ENCODE measurements around the gene ITPKC. TPM values are rescaled to one million over a fixed set of nuclear protein-coding genes. Genes with fewer than 3 reads are reported as not detected.
"Not testable (repeated sequence)": the region's sequence is repeated elsewhere in the genome, so short reads cannot be mapped to it uniquely, and the experiment has no call there.

The ITPKC gene
- total RNA-seq, 3 donors from 2014 or later, result 6.9 to 8.2 (median 8.2) TPM

GRCh38 chr19:40750058-40750873, 33.4 kb downstream of the ITPKC start, which contains the start of gene ACTMAP:
Gene ACTMAP, minus strand, starts transcription at chr19:40750477. Its CDS starts 674 bp downstream, at chr19:40749803.
- Mint-ChIP-seq H3K36me3 (ENCODE audit: insufficient read depth) (peaks cover 21% of the 10 kb centered on the region), H3K27me3 (ENCODE audit: low read depth) (no peaks in the 10 kb centered on the region), H3K4me3 (peak within 1 kb of the TSS; percentile 99), H3K4me1 (ENCODE audit: low read depth) (peaks cover 31% of the 10 kb centered on the region), H3K9me3 (no peaks in the 10 kb centered on the region)
- ATAC-seq (peak; percentile 87 to 88), DNase-seq (peak; percentile 99)

- Mint-ChIP-seq H3K36me3 (ENCODE audit: insufficient read depth) (peaks cover 26% of the 10 kb centered on the region), H3K4me1 (ENCODE audit: low read depth) (peaks cover 38% of the 10 kb centered on the region)
Measured at GRCh38 chr19:40750874-40751537, 34.1 kb downstream of the ITPKC start, which contains the start of gene SNRPA. Gene SNRPA, plus strand, starts transcription at chr19:40751203. Its CDS starts 206 bp downstream, at chr19:40751409.

GRCh38 chr19:40752257-40752781, 35.4 kb downstream of the ITPKC start:
- DNase-seq (no peak), ATAC-seq (no peak)
- Mint-ChIP-seq H3K27me3 (ENCODE audit: low read depth) (no peaks in the 10 kb centered on the region), H3K4me3 (peak overlapping the region; percentile 99), H3K4me1 (ENCODE audit: low read depth) (peaks cover 49% of the 10 kb centered on the region), H3K36me3 (ENCODE audit: insufficient read depth) (peaks cover 34% of the 10 kb centered on the region), H3K9me3 (no peaks in the 10 kb centered on the region)

More at GRCh38 chr19:40750874-40751537, 34.1 kb downstream of the ITPKC start, which contains the start of gene SNRPA:
- no peaks in the 10 kb centered on the region for H3K27me3 Mint-ChIP-seq (ENCODE audit: low read depth)
- no peaks in the 10 kb centered on the region for H3K9me3 Mint-ChIP-seq
- DNase-seq, result peak; percentile 94
- peak; percentile 75 for ATAC-seq
- H3K4me3 Mint-ChIP-seq, result peak within 1 kb of the TSS; percentile 99

GRCh38 chr19:40754611-40755247, 37.8 kb downstream of the ITPKC start:
- peak; percentile 32 for DNase-seq
- peak; percentile 1 for ATAC-seq
- H3K4me3 Mint-ChIP-seq, result peak overlapping the region; percentile 80
- peaks cover 45% of the 10 kb centered on the region for H3K36me3 Mint-ChIP-seq (ENCODE audit: insufficient read depth)
- no peaks in the 10 kb centered on the region for H3K27me3 Mint-ChIP-seq (ENCODE audit: low read depth)
- H3K4me1 Mint-ChIP-seq (ENCODE audit: low read depth), result peaks cover 48% of the 10 kb centered on the region
- no peaks in the 10 kb centered on the region for H3K9me3 Mint-ChIP-seq

GRCh38 chr19:40755248-40755624, 38.3 kb downstream of the ITPKC start:
- DNase-seq, result no peak
- Mint-ChIP-seq H3K27me3 (ENCODE audit: low read depth) (no peaks in the 10 kb centered on the region), H3K36me3 (ENCODE audit: insufficient read depth) (peaks cover 49% of the 10 kb centered on the region), H3K9me3 (no peaks in the 10 kb centered on the region), H3K4me1 (ENCODE audit: low read depth) (peaks cover 42% of the 10 kb centered on the region), H3K4me3 (peak overlapping the region; percentile 66)
- ATAC-seq, result no peak

GRCh38 chr19:40755791-40756190, 38.9 kb downstream of the ITPKC start:
- peak overlapping the region; percentile 66 for H3K4me3 Mint-ChIP-seq
- no peaks in the 10 kb centered on the region for H3K9me3 Mint-ChIP-seq
- ATAC-seq (no peak), DNase-seq (no peak)
- H3K36me3 Mint-ChIP-seq (ENCODE audit: insufficient read depth), result peaks cover 55% of the 10 kb centered on the region
- peaks cover 46% of the 10 kb centered on the region for H3K4me1 Mint-ChIP-seq (ENCODE audit: low read depth)
- H3K27me3 Mint-ChIP-seq (ENCODE audit: low read depth), result no peaks in the 10 kb centered on the region

GRCh38 chr19:40756502-40757110, 39.7 kb downstream of the ITPKC start:
- Mint-ChIP-seq H3K9me3 (no peaks in the 10 kb centered on the region), H3K4me3 (peak overlapping the region; percentile 3), H3K27me3 (ENCODE audit: low read depth) (no peaks in the 10 kb centered on the region), H3K36me3 (ENCODE audit: insufficient read depth) (peaks cover 54% of the 10 kb centered on the region), H3K4me1 (ENCODE audit: low read depth) (peaks cover 49% of the 10 kb centered on the region)
- peak; percentile 36 to 49 for ATAC-seq
- DNase-seq, result no peak

GRCh38 chr19:40758491-40758890, 41.6 kb downstream of the ITPKC start:
- peaks cover 57% of the 10 kb centered on the region for H3K36me3 Mint-ChIP-seq (ENCODE audit: insufficient read depth)
- peaks cover 55% of the 10 kb centered on the region for H3K4me1 Mint-ChIP-seq (ENCODE audit: low read depth)
- no peaks in the 10 kb centered on the region for H3K9me3 Mint-ChIP-seq
- H3K4me3 Mint-ChIP-seq, result no peak overlapping the region
- ATAC-seq (no peak), DNase-seq (no peak)
- H3K27me3 Mint-ChIP-seq (ENCODE audit: low read depth), result no peaks in the 10 kb centered on the region

GRCh38 chr19:40759352-40759751, 42.4 kb downstream of the ITPKC start:
- H3K27me3 Mint-ChIP-seq (ENCODE audit: low read depth), result no peaks in the 10 kb centered on the region

GRCh38 chr19:40762754-40763470, 46.0 kb downstream of the ITPKC start:
- no peaks in the 10 kb centered on the region for H3K9me3 Mint-ChIP-seq
- DNase-seq, result no peak
- no peaks in the 10 kb centered on the region for H3K27me3 Mint-ChIP-seq (ENCODE audit: low read depth)
- H3K4me3 Mint-ChIP-seq, result no peak overlapping the region
- ATAC-seq, result peak in 1 of 2 donors; percentile 36
- peaks cover 46% of the 10 kb centered on the region for H3K4me1 Mint-ChIP-seq (ENCODE audit: low read depth)
- H3K36me3 Mint-ChIP-seq (ENCODE audit: insufficient read depth), result peaks cover 53% of the 10 kb centered on the region

More at GRCh38 chr19:40759352-40759751, 42.4 kb downstream of the ITPKC start:
- DNase-seq (no peak), ATAC-seq (no peak)
- peaks cover 64% of the 10 kb centered on the region for H3K36me3 Mint-ChIP-seq (ENCODE audit: insufficient read depth)
- H3K9me3 Mint-ChIP-seq, result no peaks in the 10 kb centered on the region
- H3K4me1 Mint-ChIP-seq (ENCODE audit: low read depth), result peaks cover 60% of the 10 kb centered on the region
- H3K4me3 Mint-ChIP-seq, result no peak overlapping the region

- no peak for DNase-seq
- no peaks in the 10 kb centered on the region for H3K27me3 Mint-ChIP-seq (ENCODE audit: low read depth)
- no peaks in the 10 kb centered on the region for H3K9me3 Mint-ChIP-seq
- H3K4me1 Mint-ChIP-seq (ENCODE audit: low read depth), result peaks cover 42% of the 10 kb centered on the region
- no peak for ATAC-seq
- no peak overlapping the region for H3K4me3 Mint-ChIP-seq
- peaks cover 49% of the 10 kb centered on the region for H3K36me3 Mint-ChIP-seq (ENCODE audit: insufficient read depth)
Measured at GRCh38 chr19:40763526-40763925, 46.6 kb downstream of the ITPKC start.

GRCh38 chr19:40763963-40764362, 47.1 kb downstream of the ITPKC start:
- H3K27me3 Mint-ChIP-seq (ENCODE audit: low read depth), result no peaks in the 10 kb centered on the region
- ATAC-seq (peak; percentile 81 to 87), DNase-seq (no peak)
- peaks cover 47% of the 10 kb centered on the region for H3K36me3 Mint-ChIP-seq (ENCODE audit: insufficient read depth)
- no peaks in the 10 kb centered on the region for H3K9me3 Mint-ChIP-seq
- peaks cover 42% of the 10 kb centered on the region for H3K4me1 Mint-ChIP-seq (ENCODE audit: low read depth)
- peak overlapping the region; percentile 22 for H3K4me3 Mint-ChIP-seq

GRCh38 chr19:40766385-40766784, 49.5 kb downstream of the ITPKC start:
- Mint-ChIP-seq H3K4me1 (ENCODE audit: low read depth) (peaks cover 43% of the 10 kb centered on the region), H3K36me3 (ENCODE audit: insufficient read depth) (peaks cover 36% of the 10 kb centered on the region)
- not testable (repeated sequence) for ATAC-seq; DNase-seq; H3K4me3 Mint-ChIP-seq; H3K9me3 Mint-ChIP-seq; H3K27me3 Mint-ChIP-seq (ENCODE audit: low read depth)
